SU-DHL-6 (cell line): ENCODE measurements around the gene EFNA5.

ENCODE experiments used
- CTCF ChIP-seq: fragments of 200-600 bp; sonication (generic); IDR thresholded peaks from one replicate; pipeline ENCODE4 v1.5.1; 2017; ENCODE audit warnings: antibody characterized with exemption, mild to moderate bottlenecking, low read length, moderate library complexity; ENCODE audit not compliant: insufficient read depth, poor library complexity, severe bottlenecking
- EZH2phosphoT487 ChIP-seq: fragments of 200-600 bp; sonication (generic), shearing (Covaris generic); conservative IDR thresholded peaks from 2 replicates; pipeline ENCODE4 v1.6.1; 2018; ENCODE audit warnings: mild to moderate bottlenecking, antibody characterized with exemption, low read length, moderate library complexity, mixed read lengths

- TF ChIP-seq CTCF = no peak
- no peak for TF ChIP-seq EZH2phosphoT487
Measured at GRCh38 chr5:107633171-107633901, 37.4 kb downstream of the EFNA5 start.
